Measurements from ENCODE around the gene GALNT1.

The GALNT1 gene

DNA sequence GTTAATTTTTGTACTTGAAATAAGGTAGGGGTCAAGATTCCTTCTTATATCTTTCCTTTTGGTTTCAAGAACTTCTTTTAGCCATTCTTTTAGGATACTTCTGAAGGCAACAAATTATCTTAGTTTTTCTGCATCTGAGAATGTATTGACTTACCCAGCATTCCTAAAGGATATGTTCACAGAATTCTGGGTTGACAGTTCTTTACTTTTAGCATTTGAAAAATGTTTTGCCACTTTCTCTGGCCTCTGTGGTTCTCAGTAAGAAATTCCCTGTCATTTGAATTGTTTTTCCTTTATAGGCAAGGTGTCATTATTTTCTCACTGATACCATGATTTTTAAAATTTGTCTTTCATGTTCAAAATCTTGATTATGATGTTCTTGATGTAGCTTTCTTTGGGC, 162.4 kb downstream of the GALNT1 start:
- Histone ChIP-seq H3K4me3 (ENCODE audit: insufficient read depth, low read length, poor library complexity, severe bottlenecking) (no peak overlapping the region), H3K27ac (ENCODE audit: low read depth, low read length) (no peak overlapping the region), H3K36me3 (ENCODE audit: low read length) (no peaks in the 10 kb centered on the region), H3K27me3 (ENCODE audit: low read length) (no peaks in the 10 kb centered on the region), H4K20me1 (ENCODE audit: low read depth, low read length) (no peaks in the 10 kb centered on the region), H3K9ac (ENCODE audit: low read length) (no peak overlapping the region), H3K4me2 (ENCODE audit: low read depth, low read length, poor library complexity, severe bottlenecking) (no peak overlapping the region), H3K9me3 (ENCODE audit: insufficient read depth, low read length) (no peaks in the 10 kb centered on the region), H2AFZ (ENCODE audit: low read depth, low read length, severe bottlenecking) (no peak overlapping the region), H3K9me2 (replicated peaks; ENCODE audit: insufficient read depth, low read length) (no peaks in the 10 kb centered on the region), H3K79me2 (ENCODE audit: insufficient read depth, low read length) (no peaks in the 10 kb centered on the region), H3F3A (ENCODE audit: insufficient read depth) (no peaks in the 10 kb centered on the region)
- no peak for TF ChIP-seq EZH2phosphoT487 (conservative IDR thresholded peaks at IDR 0.05; ENCODE audit: low read length)
- TF ChIP-seq, protein P1, sequence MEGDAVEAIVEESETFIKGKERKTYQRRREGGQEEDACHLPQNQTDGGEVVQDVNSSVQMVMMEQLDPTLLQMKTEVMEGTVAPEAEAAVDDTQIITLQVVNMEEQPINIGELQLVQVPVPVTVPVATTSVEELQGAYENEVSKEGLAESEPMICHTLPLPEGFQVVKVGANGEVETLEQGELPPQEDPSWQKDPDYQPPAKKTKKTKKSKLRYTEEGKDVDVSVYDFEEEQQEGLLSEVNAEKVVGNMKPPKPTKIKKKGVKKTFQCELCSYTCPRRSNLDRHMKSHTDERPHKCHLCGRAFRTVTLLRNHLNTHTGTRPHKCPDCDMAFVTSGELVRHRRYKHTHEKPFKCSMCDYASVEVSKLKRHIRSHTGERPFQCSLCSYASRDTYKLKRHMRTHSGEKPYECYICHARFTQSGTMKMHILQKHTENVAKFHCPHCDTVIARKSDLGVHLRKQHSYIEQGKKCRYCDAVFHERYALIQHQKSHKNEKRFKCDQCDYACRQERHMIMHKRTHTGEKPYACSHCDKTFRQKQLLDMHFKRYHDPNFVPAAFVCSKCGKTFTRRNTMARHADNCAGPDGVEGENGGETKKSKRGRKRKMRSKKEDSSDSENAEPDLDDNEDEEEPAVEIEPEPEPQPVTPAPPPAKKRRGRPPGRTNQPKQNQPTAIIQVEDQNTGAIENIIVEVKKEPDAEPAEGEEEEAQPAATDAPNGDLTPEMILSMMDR (IDR thresholded peaks at IDR 0.05; ENCODE audit: insufficient read depth, low read length, poor library complexity, severe bottlenecking), result no peak

DNA sequence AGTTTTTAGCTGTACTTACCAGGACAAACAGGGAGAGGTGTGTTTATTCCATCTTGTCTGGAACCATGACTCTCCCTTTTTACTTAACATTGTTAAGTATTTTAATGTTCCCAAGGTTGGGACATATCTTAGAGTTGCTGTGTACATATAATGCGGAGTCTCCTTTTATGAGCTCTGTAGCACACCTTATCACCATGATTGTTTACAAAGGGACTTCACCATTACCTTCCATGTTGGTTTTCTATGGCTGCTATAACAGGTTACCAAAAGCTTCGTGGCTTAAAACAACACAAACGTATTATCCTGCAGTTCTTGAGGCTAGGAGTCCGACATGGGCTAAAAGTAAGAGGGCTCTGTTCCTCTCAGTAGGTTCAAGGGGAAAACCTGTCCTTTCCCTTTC, 164.3 kb downstream of the GALNT1 start:
- Histone ChIP-seq H3K79me2 (ENCODE audit: insufficient read depth, low read length) (no peaks in the 10 kb centered on the region), H3K36me3 (ENCODE audit: low read length) (no peaks in the 10 kb centered on the region), H2AFZ (ENCODE audit: low read depth, low read length, severe bottlenecking) (no peak overlapping the region), H3F3A (ENCODE audit: insufficient read depth) (no peaks in the 10 kb centered on the region), H3K9me3 (ENCODE audit: insufficient read depth, low read length) (no peaks in the 10 kb centered on the region), H3K4me2 (ENCODE audit: low read depth, low read length, poor library complexity, severe bottlenecking) (no peak overlapping the region), H3K9me2 (replicated peaks; ENCODE audit: insufficient read depth, low read length) (no peaks in the 10 kb centered on the region), H4K20me1 (ENCODE audit: low read depth, low read length) (no peaks in the 10 kb centered on the region), H3K27me3 (ENCODE audit: low read length) (no peaks in the 10 kb centered on the region), H3K9ac (ENCODE audit: low read length) (no peak overlapping the region), H3K27ac (ENCODE audit: low read depth, low read length) (no peak overlapping the region), H3K4me3 (ENCODE audit: insufficient read depth, low read length, poor library complexity, severe bottlenecking) (no peak overlapping the region)
- TF ChIP-seq EZH2phosphoT487 (conservative IDR thresholded peaks at IDR 0.05; ENCODE audit: low read length), result no peak
- TF ChIP-seq, protein P1 (IDR thresholded peaks at IDR 0.05; ENCODE audit: insufficient read depth, low read length, poor library complexity, severe bottlenecking), result no peak

DNA sequence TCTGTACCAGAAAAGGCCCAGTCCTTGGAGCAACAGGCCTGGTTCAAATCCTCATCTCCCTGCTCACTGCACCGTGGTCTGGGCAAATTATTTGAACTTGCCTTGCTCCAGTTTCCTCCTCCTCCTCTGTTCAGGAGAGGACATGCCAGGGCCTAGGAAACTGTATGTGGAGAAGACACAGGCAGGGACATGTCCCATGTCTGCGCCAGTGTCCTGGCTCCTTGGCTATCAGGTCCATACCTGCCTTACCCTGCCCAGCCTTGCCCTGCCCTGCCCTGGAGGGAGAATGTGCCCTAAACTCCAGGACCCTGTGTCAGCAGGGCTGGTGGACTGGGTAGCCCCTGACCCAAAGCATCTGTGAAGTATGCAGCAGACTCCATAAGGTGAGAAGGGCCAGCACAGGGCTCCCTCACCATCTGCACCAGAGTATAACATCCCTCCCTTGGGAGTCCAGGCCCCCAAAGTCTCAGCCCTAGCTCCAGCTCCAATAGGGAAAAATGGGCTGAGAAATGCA, 165.3 kb downstream of the GALNT1 start:
- H2AFZ ChIP-seq (ENCODE audit: low read depth, low read length, severe bottlenecking), result no peak overlapping the region
- H3K27me3 ChIP-seq (ENCODE audit: low read length), result no peaks in the 10 kb centered on the region

More for the DNA sequence above, 165.3 kb downstream of the GALNT1 start:
- Histone ChIP-seq H3K4me2 (ENCODE audit: low read depth, low read length, poor library complexity, severe bottlenecking) (no peak overlapping the region), H3K79me2 (ENCODE audit: insufficient read depth, low read length) (no peaks in the 10 kb centered on the region), H3K9me3 (ENCODE audit: insufficient read depth, low read length) (no peaks in the 10 kb centered on the region), H3K27ac (ENCODE audit: low read depth, low read length) (no peak overlapping the region), H3F3A (ENCODE audit: insufficient read depth) (no peaks in the 10 kb centered on the region), H3K9ac (ENCODE audit: low read length) (no peak overlapping the region), H3K36me3 (ENCODE audit: low read length) (no peaks in the 10 kb centered on the region), H4K20me1 (ENCODE audit: low read depth, low read length) (no peaks in the 10 kb centered on the region), H3K9me2 (replicated peaks; ENCODE audit: insufficient read depth, low read length) (no peaks in the 10 kb centered on the region), H3K4me3 (ENCODE audit: insufficient read depth, low read length, poor library complexity, severe bottlenecking) (no peak overlapping the region)
- TF ChIP-seq, protein P1 (IDR thresholded peaks at IDR 0.05; ENCODE audit: insufficient read depth, low read length, poor library complexity, severe bottlenecking), result no peak
- no peak for TF ChIP-seq EZH2phosphoT487 (conservative IDR thresholded peaks at IDR 0.05; ENCODE audit: low read length)

Measured in SU-DHL-6 (cell line).